CD8-positive, alpha-beta memory T cell (primary cell): Measurements from ENCODE around the gene FMO5. TPM values are rescaled to one million over a fixed set of nuclear protein-coding genes. Genes with fewer than 3 reads are reported as not detected.
A peak's percentile ranks its signal among the peaks of the same experiment; 100 is the strongest.
"Not testable (repeated sequence)": the region's sequence is repeated elsewhere in the genome, so short reads cannot be mapped to it uniquely, and the experiment has no call there.

Experiments used
- CTCF ChIA-PET: fragments of 350-600 bp; sonication (Branson Sonifier 250); formaldehyde crosslinking; loops from one replicate; lab custom pipeline; 2021; ENCODE audit warnings: antibody characterized with exemption; lab: Charles Lee
- POLR2A ChIA-PET: fragments of 350-600 bp; sonication (Branson Sonifier 250); formaldehyde crosslinking; loops from one replicate; lab custom pipeline; 2021; ENCODE audit warnings: antibody characterized with exemption; lab: Charles Lee
- DNase-seq, 5 donors: peaks; one replicate each; pipeline versions ENCODE4 v3.0.0 to v3.0.0-alpha.2; 2020 to 2022; ENCODE audit warnings: mixed read lengths in 1 of 5
- H3K27ac ChIP-seq: one replicate; pipeline ENCODE4 v1.7.0; 2013; ENCODE audit warnings: low read depth, mild to moderate bottlenecking, low read length, moderate library complexity
- H3K27me3 ChIP-seq: 2 replicates; pipeline ENCODE4 v1.7.0; 2013; ENCODE audit warnings: low read length, mild to moderate bottlenecking; ENCODE audit not compliant: insufficient read depth, poor library complexity, severe bottlenecking
- H3K36me3 ChIP-seq: 2 replicates; pipeline ENCODE4 v1.7.0; 2013; ENCODE audit warnings: mild to moderate bottlenecking, low read length, moderate library complexity; ENCODE audit not compliant: insufficient read depth
- H3K4me1 ChIP-seq: 2 replicates; pipeline ENCODE4 v1.7.0; 2013; ENCODE audit warnings: mild to moderate bottlenecking, low read length, moderate library complexity; ENCODE audit not compliant: insufficient read depth
- H3K4me3 ChIP-seq: 2 replicates; pipeline ENCODE4 v1.7.0; 2013; ENCODE audit warnings: mild to moderate bottlenecking, low read length
- H3K9me3 ChIP-seq: 2 replicates; pipeline ENCODE4 v1.7.0; 2013; ENCODE audit warnings: mild to moderate bottlenecking, low read length
- H3K27ac Mint-ChIP-seq, 8 donors: one replicate each; pipeline ENCODE4 v1.8.0; 2020 to 2021; ENCODE audit warnings: mixed read lengths in 8 of 8, mild to moderate bottlenecking in 6 of 8, inconsistent platforms in 3 of 8, moderate library complexity in 3 of 8
- H3K27me3 Mint-ChIP-seq, 2 donors: one replicate each; pipeline ENCODE4 v1.8.0; 2020 to 2021; ENCODE audit warnings: mixed read lengths in 2 of 2, mild to moderate bottlenecking in 1 of 2, moderate library complexity in 1 of 2
- H3K36me3 Mint-ChIP-seq, 3 donors: one replicate each; pipeline ENCODE4 v1.8.0; 2020 to 2021; ENCODE audit warnings: mixed read lengths in 3 of 3, inconsistent platforms in 1 of 3, mild to moderate bottlenecking in 1 of 3
- H3K4me1 Mint-ChIP-seq, 3 donors: one replicate each; pipeline ENCODE4 v1.8.0; 2020 to 2021; ENCODE audit warnings: mixed read lengths in 3 of 3, inconsistent platforms in 1 of 3, mild to moderate bottlenecking in 1 of 3
- H3K4me3 Mint-ChIP-seq, 7 donors: one replicate each; pipeline ENCODE4 v1.8.0; 2020 to 2021; ENCODE audit warnings: mixed read lengths in 7 of 7, mild to moderate bottlenecking in 6 of 7, moderate library complexity in 4 of 7, inconsistent platforms in 2 of 7
- H3K9me3 Mint-ChIP-seq, 5 donors: one replicate each; pipeline ENCODE4 v1.8.0; 2020 to 2022; ENCODE audit warnings: mixed read lengths in 5 of 5, mild to moderate bottlenecking in 3 of 5, moderate library complexity in 2 of 5, inconsistent platforms in 1 of 5
- polyA plus RNA-seq: library from polyadenylated mRNA; unstranded; fragments of 300-500 nt; fragmentation: Illumina TruSeq; gene quantifications from one replicate; pipeline ENCODE4 v1.2.3, GENCODE V29; 2021
- total RNA-seq, 2 experiments: library from RNA; stranded (reverse); gene quantifications; one replicate each; pipeline ENCODE4 v1.2.3, GENCODE V29; 2021

Gene FMO5
- total and polyA plus RNA-seq, 3 experiments from 2014 or later: 0.31 to 1.2 (median 0.35) TPM

GRCh38 chr1:147197324-147197723, 27.8 kb downstream of the FMO5 start:
- H3K27ac ChIP-seq, H3K27me3 Mint-ChIP-seq, H3K36me3 ChIP-seq, H3K27ac Mint-ChIP-seq, POLR2A ChIA-PET, H3K4me3 Mint-ChIP-seq, H3K9me3 ChIP-seq, H3K4me3 ChIP-seq, H3K9me3 Mint-ChIP-seq, H3K27me3 ChIP-seq, DNase-seq, CTCF ChIA-PET, H3K4me1 Mint-ChIP-seq, H3K4me1 ChIP-seq: not testable (repeated sequence)
- H3K36me3 Mint-ChIP-seq: peaks cover 0 to 13% (median 2%) of the 10 kb centered on the region in 3 donors

- H3K4me3 ChIP-seq: no peak overlapping the region
- Mint-ChIP-seq H3K36me3 (peaks cover 0 to 10% (median 0%) of the 10 kb centered on the region in 3 donors), H3K4me1 (no peaks in the 10 kb centered on the region), H3K27ac (no peak overlapping the region), H3K4me3 (no peak overlapping the region), H3K27me3 (peaks cover 0 to 2% of the 10 kb centered on the region in 2 donors), H3K9me3 (peaks cover 0 to 5% (median 3%) of the 10 kb centered on the region in 5 donors)
- ChIA-PET POLR2A (no interaction called here), CTCF (interaction anchor here (1.1 kb wide), 1 partner anchor 54 kb away, joined by 4 read pairs; no protein-coding TSS in a partner anchor)
- H3K36me3 ChIP-seq: no peaks in the 10 kb centered on the region
- no peaks in the 10 kb centered on the region for H3K27me3 ChIP-seq
- H3K27ac ChIP-seq: no peak overlapping the region
- DNase-seq: no peak
- H3K9me3 ChIP-seq: no peaks in the 10 kb centered on the region
- no peaks in the 10 kb centered on the region for H3K4me1 ChIP-seq
These were observed 35.6 kb downstream of the FMO5 start for GRCh38 chr1:147189514-147189913.

GRCh38 chr1:147185432-147185831, 39.7 kb downstream of the FMO5 start:
- no peaks in the 10 kb centered on the region for H3K36me3 Mint-ChIP-seq
- POLR2A ChIA-PET: no interaction called here
- no peak overlapping the region for H3K27ac Mint-ChIP-seq
- no peaks in the 10 kb centered on the region for H3K4me1 ChIP-seq
- no peaks in the 10 kb centered on the region for H3K27me3 ChIP-seq
- H3K4me3 ChIP-seq: no peak overlapping the region
- no peak overlapping the region for H3K27ac ChIP-seq
- DNase-seq: no peak
- no peak overlapping the region for H3K4me3 Mint-ChIP-seq
- no peaks in the 10 kb centered on the region for H3K4me1 Mint-ChIP-seq
- CTCF ChIA-PET: interaction anchor here (1.5 kb wide), 1 partner anchor 13 kb away, joined by 3 read pairs; no protein-coding TSS in a partner anchor
- peaks cover 0 to 2% of the 10 kb centered on the region in 2 donors for H3K27me3 Mint-ChIP-seq
- no peaks in the 10 kb centered on the region for H3K9me3 ChIP-seq
- H3K36me3 ChIP-seq: no peaks in the 10 kb centered on the region
- no peaks in the 10 kb centered on the region for H3K9me3 Mint-ChIP-seq

- ChIA-PET POLR2A (no interaction called here), CTCF (no interaction called here)
- peaks cover 2 to 26% (median 8%) of the 10 kb centered on the region in 5 donors for H3K9me3 Mint-ChIP-seq
- H3K4me1 Mint-ChIP-seq: peaks cover 12 to 26% (median 25%) of the 10 kb centered on the region in 3 donors
- Histone ChIP-seq H3K27me3 (no peaks in the 10 kb centered on the region), H3K9me3 (no peaks in the 10 kb centered on the region), H3K27ac (no peak overlapping the region), H3K4me1 (peaks cover 12% of the 10 kb centered on the region), H3K36me3 (no peaks in the 10 kb centered on the region), H3K4me3 (no peak overlapping the region)
- H3K4me3 Mint-ChIP-seq: peak overlapping the region in 3 of 7 donors; percentile 27 to 57 (median 39)
- H3K27me3 Mint-ChIP-seq: peaks cover 0 to 1% of the 10 kb centered on the region in 2 donors
- H3K36me3 Mint-ChIP-seq: peaks cover 7 to 41% (median 17%) of the 10 kb centered on the region in 3 donors
- no peak for DNase-seq
- no peak overlapping the region for H3K27ac Mint-ChIP-seq
These were observed 47.3 kb downstream of the FMO5 start for GRCh38 chr1:147177611-147178380.

- DNase-seq: peak; percentile 75 to 89 (median 84)
- peaks cover 0 to 6% (median 2%) of the 10 kb centered on the region in 5 donors for H3K9me3 Mint-ChIP-seq
- CTCF ChIA-PET: interaction anchor here (0.9 to 4.7 kb wide), 5 partner anchors 10 to 70 kb away, joined by 3 to 52 read pairs (median 6); partner anchors contain the start of genes CHD1L and FMO5
- H3K36me3 Mint-ChIP-seq: peaks cover 7 to 27% (median 22%) of the 10 kb centered on the region in 3 donors
- POLR2A ChIA-PET: interaction anchor here (1.6 kb wide), 1 partner anchor 70 kb away, joined by 14 read pairs; the partner anchor contains the start of gene CHD1L
- Histone ChIP-seq H3K27ac (peak within 1 kb of the TSS; percentile 71), H3K27me3 (no peaks in the 10 kb centered on the region), H3K4me3 (peak within 1 kb of the TSS; percentile 90), H3K9me3 (no peaks in the 10 kb centered on the region), H3K4me1 (peaks cover 27% of the 10 kb centered on the region), H3K36me3 (no peaks in the 10 kb centered on the region)
- H3K4me3 Mint-ChIP-seq: peak within 1 kb of the TSS; percentile 96 to 100 (median 99)
- H3K27me3 Mint-ChIP-seq: no peaks in the 10 kb centered on the region
- peak within 1 kb of the TSS; percentile 95 to 100 (median 98) for H3K27ac Mint-ChIP-seq
- H3K4me1 Mint-ChIP-seq: peaks cover 33 to 57% (median 56%) of the 10 kb centered on the region in 3 donors
These were observed 52.7 kb downstream of the FMO5 start, which contains the start of gene PRKAB2 for GRCh38 chr1:147172168-147173016. Gene PRKAB2 (minus strand): TSS chr1:147172470. CDS start chr1:147172144, 326 bp downstream.

GRCh38 chr1:147171399-147172167, 53.6 kb downstream of the FMO5 start:
- Mint-ChIP-seq H3K4me1 (peaks cover 33 to 56% (median 56%) of the 10 kb centered on the region in 3 donors), H3K36me3 (peaks cover 11 to 35% (median 14%) of the 10 kb centered on the region in 3 donors), H3K27me3 (no peaks in the 10 kb centered on the region), H3K4me3 (peak overlapping the region; percentile 96 to 100 (median 99)), H3K9me3 (peaks cover 0 to 2% (median 0%) of the 10 kb centered on the region in 5 donors), H3K27ac (peak overlapping the region; percentile 46 to 97 (median 92))
- Histone ChIP-seq H3K27ac (peak overlapping the region; percentile 71), H3K27me3 (no peaks in the 10 kb centered on the region), H3K4me1 (peaks cover 27% of the 10 kb centered on the region), H3K4me3 (peak overlapping the region; percentile 90), H3K36me3 (no peaks in the 10 kb centered on the region), H3K9me3 (no peaks in the 10 kb centered on the region)
- DNase-seq: no peak
- POLR2A ChIA-PET: interaction anchor here (0.6 to 1.6 kb wide), 2 partner anchors 71 to 108 kb away, joined by 4 to 14 read pairs; partner anchors contain the start of gene CHD1L
- CTCF ChIA-PET: interaction anchor here (1.1 to 4.7 kb wide), 2 partner anchors 9 to 71 kb away, joined by 6 to 52 read pairs; partner anchors contain the start of gene CHD1L
